Left cardiac atrium (tissue), 4 donors: ENCODE results near the gene DDX5. TPM values are rescaled to one million over a fixed set of nuclear protein-coding genes. Genes with fewer than 3 reads are reported as not detected.
"Not testable (repeated sequence)": the region's sequence is repeated elsewhere in the genome, so short reads cannot be mapped to it uniquely, and the experiment has no call there.

Source experiments
- ATAC-seq, 2 donors: fragments of 200-7000 bp; cut with Tn5 transposase; one replicate each; pipeline ENCODE4 v1.9.1; 2020; ENCODE audit warnings: mild to moderate bottlenecking in 2 of 2, moderate library complexity in 2 of 2
- DNase-seq: peaks from one replicate; pipeline ENCODE4 v3.0.0-alpha.2; 2020
- intact Hi-C, 2 donors: fragments of 100-400 bp; cut with DNase I; formaldehyde crosslinking; loops; one replicate each; pipeline versions ENCODE4 v1.14.1 to v1.15.1; 2022 to 2023
- microRNA-seq, 2 donors: library from miRNA; unstranded; fragments of <30 nt; microRNA quantifications; one replicate each; pipeline ENCODE4 v1.2.0, GENCODE V29; 2020
- total RNA-seq, 2 donors: library from RNA; stranded (reverse); fragmentation: NEBNext Ultra II Directional; extraction: Animal tissue kit (Norgen Biotek cat#: 25700); gene quantifications; one replicate each; pipeline ENCODE4 v1.2.1, GENCODE V29; 2021
- donor health status: DM: no; HTN: yes; CAD: no.
- donor health status: DM: no; HTN: yes; CAD: no; lungs with severe emphysema.
- donor health status: DM: yes; HTN: yes; CAD: no.
- donor health status: Dilated cardiomyopathy.

Gene DDX5
- total RNA-seq, 2 donors from 2014 or later = 390 to 549 TPM

DNA sequence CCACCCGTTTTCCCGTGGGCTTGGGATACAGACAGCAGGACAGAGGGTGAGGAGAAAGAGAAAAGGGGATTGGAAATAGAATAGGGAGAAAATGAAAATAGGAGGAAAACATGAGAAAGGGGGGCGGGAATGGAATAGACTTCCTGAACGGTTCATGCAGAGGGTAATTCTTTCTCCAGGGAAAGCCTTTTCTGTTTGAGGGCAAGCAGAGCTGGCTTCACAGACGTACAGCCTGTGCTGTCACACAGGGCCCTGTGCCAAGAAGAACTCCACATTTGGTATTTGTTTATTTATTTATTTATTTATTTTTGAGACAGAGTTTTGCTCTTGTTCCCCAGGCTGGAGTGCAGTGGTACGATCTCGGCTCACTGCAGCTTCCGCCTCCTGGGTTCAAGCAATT is 45.1 kb downstream of the DDX5 start:
- DNase-seq (peak; percentile 48), ATAC-seq (peak; percentile 31 to 55)
- intact Hi-C loops = no loop called here

DNA sequence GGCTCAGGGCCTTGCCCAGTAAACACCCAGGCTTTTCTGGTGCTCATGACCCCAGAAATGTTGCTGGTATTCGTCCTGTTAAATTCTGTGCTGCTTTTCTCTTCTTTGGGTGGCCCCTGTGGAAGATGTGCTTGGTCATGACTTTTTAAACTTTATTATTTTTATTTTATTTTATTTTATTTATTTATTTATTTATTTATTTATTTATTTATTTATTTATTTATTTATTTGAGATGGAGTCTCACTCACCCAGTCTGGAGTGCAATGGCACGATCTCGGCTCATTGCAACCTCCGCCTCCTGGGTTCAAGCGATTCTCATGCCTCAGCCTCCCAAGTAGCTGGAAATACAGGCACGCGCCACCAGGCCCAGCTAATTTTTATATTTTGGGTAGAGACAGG is 46.3 kb downstream of the DDX5 start:
- ATAC-seq, DNase-seq, intact Hi-C loops: not testable (repeated sequence)

DNA sequence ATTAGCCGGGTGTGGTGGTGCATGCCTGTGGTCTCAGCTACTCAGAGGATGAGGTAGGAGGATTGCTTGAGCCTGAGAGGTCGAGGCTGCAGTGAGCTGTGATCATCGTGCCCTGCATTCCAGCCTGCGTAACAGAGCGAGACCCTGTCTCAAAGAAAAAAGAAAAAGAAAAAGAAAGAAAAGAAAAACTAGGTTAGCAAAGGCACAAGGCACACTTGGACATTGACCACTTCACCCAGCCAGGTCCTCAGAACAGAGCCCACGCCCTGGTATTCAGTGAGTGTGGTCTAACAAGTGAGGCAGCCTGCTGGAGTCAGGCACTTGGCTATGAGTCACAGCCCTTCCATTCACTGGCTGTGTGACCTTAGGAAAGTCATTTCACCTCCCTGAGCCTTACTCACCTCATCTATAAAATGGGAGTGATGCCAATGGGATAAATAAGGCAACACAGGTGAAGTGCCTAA is 46.8 kb downstream of the DDX5 start:
- DNase-seq (no peak), ATAC-seq (no peak)
- intact Hi-C loops = no loop called here

DNA sequence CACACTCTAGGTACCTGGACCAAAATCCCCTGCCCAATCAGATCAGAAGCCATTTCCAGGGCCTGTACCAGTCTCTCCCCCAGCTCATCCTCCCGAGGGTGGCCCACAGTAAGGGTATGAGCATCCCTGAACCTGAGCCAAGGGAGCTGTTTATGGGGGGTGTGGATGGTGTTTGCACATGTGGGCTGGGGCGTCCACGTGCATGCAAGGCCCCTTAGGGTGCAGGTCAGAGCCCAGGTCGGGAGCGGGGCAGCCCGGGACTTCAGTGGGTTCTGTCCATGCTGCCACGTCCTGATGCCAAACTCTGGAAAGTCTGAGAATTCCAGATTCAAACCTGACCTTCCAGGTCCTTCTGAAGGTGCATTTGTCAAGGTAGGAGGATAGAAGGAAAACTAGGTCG is 47.3 kb downstream of the DDX5 start:
- intact Hi-C loops = no loop called here
- ATAC-seq (peak in 1 of 2 donors; percentile 25), DNase-seq (no peak)

DNA sequence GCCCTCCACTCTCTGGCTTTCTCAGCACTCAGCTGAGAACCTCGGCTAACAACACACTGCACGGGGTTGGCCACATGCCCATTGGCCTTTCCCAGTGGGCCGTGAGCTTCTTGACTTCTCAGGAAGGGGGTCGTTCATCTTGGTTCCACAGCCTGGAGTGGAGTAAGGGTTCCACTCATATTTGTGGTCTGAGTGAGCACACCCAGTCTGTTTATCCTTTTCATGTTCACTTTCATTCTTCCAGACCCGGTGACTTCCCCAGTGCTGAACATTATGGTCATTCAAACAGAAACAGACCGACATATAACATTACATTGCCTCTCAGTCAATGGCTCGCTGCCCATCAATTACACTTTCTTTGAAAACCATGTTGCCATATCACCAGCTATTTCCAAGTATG is 48.9 kb downstream of the DDX5 start:
- ATAC-seq = no peak
- no peak for DNase-seq
- intact Hi-C loops = no loop called here

DNA sequence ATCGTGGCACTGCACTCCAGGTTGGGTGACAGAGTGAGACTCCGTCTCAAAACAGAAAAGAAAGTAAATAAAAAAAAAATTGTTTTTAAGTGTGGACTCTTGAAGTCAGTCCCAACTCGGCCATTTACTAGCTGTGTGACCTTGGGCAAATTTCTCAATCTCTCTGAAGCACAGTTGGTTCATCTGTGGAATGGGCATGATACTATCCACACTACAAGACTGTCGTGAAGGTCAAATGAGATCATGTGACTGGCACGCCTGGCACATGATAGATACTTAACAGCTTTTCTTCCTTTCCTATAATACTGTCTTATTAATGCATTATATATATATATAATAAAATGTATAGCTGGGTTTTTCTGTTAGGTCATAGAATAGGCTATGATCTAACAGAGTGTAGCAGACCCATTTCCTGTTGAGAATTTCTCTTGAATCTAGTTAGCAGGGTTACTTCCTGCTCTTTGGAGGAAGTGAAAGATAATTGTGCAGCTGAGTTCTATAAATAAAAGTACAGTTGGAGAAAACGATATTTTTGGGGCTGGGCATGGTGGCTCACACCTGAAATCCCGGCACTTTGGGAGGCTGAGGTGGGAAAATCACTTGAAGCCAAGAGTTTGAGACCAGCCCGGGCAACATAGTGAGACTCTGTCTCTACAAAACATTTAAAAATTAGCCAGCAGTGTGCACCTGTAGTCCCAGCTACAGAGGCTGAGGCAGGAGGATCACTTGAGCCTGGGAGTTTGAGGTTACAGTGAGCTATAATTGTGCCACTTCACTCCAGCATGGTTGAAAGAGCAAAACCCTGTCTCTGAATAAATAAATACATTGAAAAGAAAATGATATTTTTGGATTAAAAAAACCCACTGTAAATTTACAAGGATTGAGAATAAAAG is 49.9 kb downstream of the DDX5 start:
- intact Hi-C loops = no loop called here
- ATAC-seq (peak in 1 of 2 donors; percentile 30), DNase-seq (no peak)

DNA sequence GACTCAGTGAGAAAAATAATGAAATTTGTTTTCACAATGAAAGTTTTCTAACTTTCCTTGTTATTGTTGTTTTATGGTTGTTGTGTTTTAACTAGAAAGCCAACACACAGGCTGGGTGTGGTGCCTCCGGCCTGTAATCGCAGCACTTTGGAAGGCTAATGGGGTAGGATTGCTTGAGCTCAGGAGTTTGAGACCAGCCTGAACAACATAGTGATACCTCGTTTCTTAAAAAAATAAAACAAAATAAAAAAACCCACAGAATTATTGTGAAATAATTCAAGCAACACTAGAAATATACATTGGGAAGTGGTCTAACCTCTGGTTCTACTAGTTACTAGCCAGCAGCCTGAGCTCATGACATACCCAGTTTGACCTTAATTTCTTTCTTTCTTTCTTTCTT is 56.5 kb downstream of the DDX5 start:
- intact Hi-C loops = no loop called here
- ATAC-seq (peak in 1 of 2 donors; percentile 47), DNase-seq (no peak)

DNA sequence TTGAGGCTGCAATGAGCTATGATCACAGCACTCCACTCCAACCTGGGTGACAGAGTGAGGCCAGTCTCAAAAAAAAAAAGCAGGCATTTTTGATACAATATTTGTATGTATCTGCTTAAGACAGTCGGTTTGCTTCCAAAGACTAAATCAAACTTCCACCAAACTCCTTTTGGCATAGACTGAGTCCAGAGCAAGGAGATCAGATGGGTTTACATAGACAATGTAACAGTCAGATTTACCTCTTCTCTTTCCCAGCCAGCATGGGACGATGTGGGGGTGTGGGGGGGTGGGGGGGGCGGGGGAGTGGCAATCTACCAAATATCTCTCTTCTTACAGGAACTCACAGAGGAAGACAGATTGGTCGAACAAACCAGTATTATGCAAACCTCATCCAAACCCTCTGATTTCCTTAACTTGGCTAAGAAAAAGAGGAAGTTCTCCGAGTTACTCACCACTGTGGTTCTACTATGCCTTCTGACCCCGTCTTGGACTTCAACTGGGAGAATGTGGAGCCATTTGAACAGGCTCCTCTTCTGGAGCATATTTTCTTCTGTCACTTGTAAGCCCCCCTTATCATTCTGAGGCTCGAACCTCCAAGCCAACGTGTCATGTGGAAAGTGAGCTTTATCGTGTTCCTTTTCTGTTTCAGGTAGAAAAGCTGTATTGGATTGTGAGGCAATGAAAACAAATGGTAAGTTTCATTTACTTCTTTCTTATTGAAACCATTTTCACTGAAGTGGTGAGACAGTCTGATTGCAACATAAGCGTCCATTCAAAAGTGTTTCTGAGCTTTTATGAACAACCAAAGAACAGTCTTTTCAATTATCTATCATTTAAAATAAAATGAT is 57.2 kb downstream of the DDX5 start, which contains the start of gene MILR1:
TSS of gene MILR1 (plus strand) at position 451 of the 848 bp plus-strand sequence. CDS start at position 505, 54 bp downstream.
- ATAC-seq (peak; percentile 92 to 98), DNase-seq (no peak)
- intact Hi-C loops = no loop called here

Small RNAs within 50 kb of the gene (microRNA-seq; reads per million reads assigned to microRNA genes)
- gene MIR3064 = 2.8 to 3.0 reads per million in 2 donors
- 0 reads per million in 2 donors for gene MIR5047

Other genes with a start within 250 kb of the DDX5 start
- gene TEX2, start 243.0 kb downstream of the DDX5 start, total RNA-seq = 10 to 100 TPM; 40.7 to 54.8 TPM
- 100 to 1,000 TPM; 147 to 297 TPM for gene PECAM1, start 115.4 kb downstream of the DDX5 start, total RNA-seq
- 10 to 100 TPM in 1 of 2 donors, 1 to 10 TPM in 1; 5.0 to 13.7 TPM for gene MILR1, start 57.2 kb downstream of the DDX5 start, total RNA-seq
- 1 to 10 TPM; 6.6 to 7.7 TPM for gene POLG2, start 9.2 kb downstream of the DDX5 start, total RNA-seq
- gene CEP95, start 688 bp upstream of the DDX5 start, total RNA-seq = 10 to 100 TPM; 13.6 to 21.8 TPM
- 10 to 100 TPM; 14.3 to 17.9 TPM for gene SMURF2, start 156.0 kb upstream of the DDX5 start, total RNA-seq